Activated CD4-positive, alpha-beta T cell treated with anti-CD3 and anti-CD28 coated beads for 36 hours (primary cell): ENCODE measurements around the gene ZNF823. TPM values are rescaled to one million over a fixed set of nuclear protein-coding genes. Genes with fewer than 3 reads are reported as not detected.

Experiments
- ATAC-seq: fragments of 200-7000 bp; cut with Tn5 transposase; one replicate; pipeline ENCODE4 v1.10.0; 2021; ENCODE audit warnings: mild to moderate bottlenecking, moderate library complexity
- CTCF ChIA-PET: fragments of 350-600 bp; sonication (Branson Sonifier 250); formaldehyde crosslinking; loops from one replicate; lab custom pipeline; 2021; ENCODE audit warnings: antibody characterized with exemption; lab: Charles Lee
- POLR2A ChIA-PET: fragments of 350-600 bp; sonication (Branson Sonifier 250); formaldehyde crosslinking; loops from one replicate; lab custom pipeline; 2021; ENCODE audit warnings: antibody characterized with exemption, inconsistent platforms; lab: Charles Lee
- DNase-seq: peaks from one replicate; pipeline ENCODE4 v3.0.0-alpha.2; 2020
- H3K27ac Mint-ChIP-seq: one replicate; pipeline ENCODE4 v1.8.0; 2021; ENCODE audit warnings: mixed read lengths
- H3K27me3 Mint-ChIP-seq: one replicate; pipeline ENCODE4 v1.8.0; 2021; ENCODE audit warnings: mixed read lengths
- H3K36me3 Mint-ChIP-seq: one replicate; pipeline ENCODE4 v1.8.0; 2021; ENCODE audit warnings: low read depth, mixed read lengths
- H3K4me1 Mint-ChIP-seq: one replicate; pipeline ENCODE4 v1.8.0; 2021; ENCODE audit warnings: mixed read lengths
- H3K4me3 Mint-ChIP-seq: one replicate; pipeline ENCODE4 v1.8.0; 2021; ENCODE audit warnings: mild to moderate bottlenecking, moderate library complexity, mixed read lengths
- H3K9me3 Mint-ChIP-seq: one replicate; pipeline ENCODE4 v1.8.0; 2021; ENCODE audit warnings: low read depth, mixed read lengths
- intact Hi-C, 2 experiments: fragments of 100-400 bp; cut with DNase I in 1 of 2; cut with micrococcal nuclease in 1 of 2; formaldehyde crosslinking; loops; one replicate each; pipeline versions ENCODE4 v1.14.2 to v1.15.1; 2022 to 2024; cut with DNase I, micrococcal nuclease
- total RNA-seq, 2 experiments: library from RNA; stranded (reverse); gene quantifications; one replicate each; pipeline ENCODE4 v1.2.3, GENCODE V29; 2021

ZNF823 gene
- total RNA-seq, 2 experiments from 2014 or later, result 2.9 to 3.0 TPM

DNA sequence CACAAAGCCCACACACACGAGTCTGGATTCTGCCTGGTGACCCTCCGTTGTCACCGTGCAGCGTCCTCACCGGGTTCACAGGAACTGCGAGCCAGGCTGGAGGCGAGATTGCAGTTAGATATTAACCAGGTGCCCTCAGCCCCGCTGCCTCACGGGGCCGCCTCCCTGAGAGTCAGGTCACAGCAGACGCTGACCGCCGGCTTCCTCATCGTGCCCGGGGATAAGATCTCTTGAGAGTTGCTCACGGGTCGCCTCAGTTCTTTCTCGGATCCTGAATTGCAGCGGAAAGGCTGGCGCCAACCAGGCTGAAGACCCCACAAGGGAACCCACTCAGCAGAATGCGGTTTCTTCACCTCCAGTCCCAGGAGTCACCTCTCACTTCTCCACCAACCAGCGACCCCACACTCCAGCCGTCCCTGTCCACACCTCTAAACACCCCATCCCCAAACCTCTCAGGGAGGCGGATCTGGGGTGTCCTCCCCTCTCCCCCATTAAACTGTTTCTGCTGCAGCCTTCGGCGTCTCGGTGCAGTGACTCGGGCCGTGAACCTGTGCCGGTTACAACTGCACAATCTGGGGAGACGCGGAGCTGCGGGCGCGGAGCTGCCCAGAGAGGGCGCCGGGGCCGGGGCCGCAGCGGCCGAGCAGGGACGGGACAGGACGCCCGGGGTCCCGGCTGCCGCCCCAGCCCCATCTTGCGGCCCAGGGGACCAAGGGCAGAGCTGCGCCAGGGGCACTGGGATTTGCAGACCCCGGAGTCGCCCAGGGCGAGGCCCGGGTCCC lies 591 bp downstream of the ZNF823 start:
- H3K27ac Mint-ChIP-seq, result peak overlapping the region; percentile 13
- intact Hi-C loops, result loop anchor here (1.0 to 5.0 kb wide), 5 partner anchors 43 to 301 kb away; partner anchors contain the start of genes ELOF1 (in 1 of the 2), ODAD3 (in 1 of the 2), PRKCSH (in 1 of the 2) and ZNF440 (in 1 of the 2)
- ChIA-PET POLR2A (interaction anchor here (0.5 kb wide), 1 partner anchor 585 kb away, joined by 8 read pairs; no protein-coding TSS in a partner anchor), CTCF (no interaction called here)
- H3K36me3 Mint-ChIP-seq, result peaks cover 2% of the 10 kb centered on the region
- peaks cover 16% of the 10 kb centered on the region for H3K4me1 Mint-ChIP-seq
- peak overlapping the region; percentile 99 for H3K4me3 Mint-ChIP-seq
- ATAC-seq, result peak; percentile 40
- H3K27me3 Mint-ChIP-seq, result no peaks in the 10 kb centered on the region
- H3K9me3 Mint-ChIP-seq, result no peaks in the 10 kb centered on the region
- peak; percentile 54 for DNase-seq

DNA sequence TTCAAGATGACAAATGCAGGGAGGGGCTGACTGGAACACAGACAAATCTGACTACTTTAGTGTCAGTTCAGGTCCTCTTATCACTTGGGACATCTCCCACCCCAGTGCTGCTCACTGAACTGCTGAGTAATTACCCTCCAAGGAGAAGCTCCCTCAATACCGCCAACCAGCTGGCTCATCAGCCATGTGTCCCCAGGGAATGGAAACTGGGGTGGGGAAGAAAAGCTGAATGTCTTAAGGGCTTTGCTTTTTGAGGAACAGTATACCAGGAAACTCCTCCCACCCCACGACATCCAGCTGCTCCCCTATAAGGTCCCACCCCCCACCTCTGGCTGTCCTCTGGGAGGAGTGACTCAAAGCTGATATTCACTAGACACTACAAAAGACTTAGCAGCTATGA lies 2.0 kb downstream of the ZNF823 start:
- no peak for ATAC-seq
- H3K9me3 Mint-ChIP-seq, result no peaks in the 10 kb centered on the region
- intact Hi-C loops, result loop anchor here in 1 of 2 experiments (5.0 kb wide), 1 partner anchor 299 kb away; the partner anchor contains the start of genes ODAD3 and PRKCSH
- H3K27ac Mint-ChIP-seq, result no peak overlapping the region
- ChIA-PET CTCF (no interaction called here), POLR2A (no interaction called here)
- H3K27me3 Mint-ChIP-seq, result no peaks in the 10 kb centered on the region
- peaks cover 5% of the 10 kb centered on the region for H3K36me3 Mint-ChIP-seq
- H3K4me1 Mint-ChIP-seq, result peaks cover 16% of the 10 kb centered on the region
- peak overlapping the region; percentile 99 for H3K4me3 Mint-ChIP-seq
- DNase-seq, result peak; percentile 18

DNA sequence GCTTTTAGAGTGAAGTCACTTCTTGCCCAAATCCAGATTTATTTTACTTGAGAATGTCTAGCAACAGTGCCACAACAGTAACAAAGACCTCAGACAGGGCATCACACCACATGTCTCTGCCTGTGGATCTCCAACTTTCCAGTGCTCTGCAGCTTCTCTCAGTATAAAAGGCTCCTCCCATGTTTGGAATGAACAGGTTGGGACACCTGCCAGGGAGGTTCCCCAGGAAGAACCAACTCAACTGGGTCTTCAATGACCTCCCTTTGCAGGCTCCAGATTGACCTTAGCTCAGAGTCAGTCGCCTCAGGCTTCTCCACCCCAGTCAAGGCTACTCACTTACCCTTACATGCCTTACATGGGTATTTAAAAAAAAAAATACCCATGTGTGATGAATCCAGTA lies 3.4 kb downstream of the ZNF823 start:
- peaks cover 16% of the 10 kb centered on the region for H3K4me1 Mint-ChIP-seq
- H3K27ac Mint-ChIP-seq, result no peak overlapping the region
- peaks cover 12% of the 10 kb centered on the region for H3K36me3 Mint-ChIP-seq
- ATAC-seq (no peak), DNase-seq (no peak)
- H3K4me3 Mint-ChIP-seq, result no peak overlapping the region
- H3K9me3 Mint-ChIP-seq, result no peaks in the 10 kb centered on the region
- H3K27me3 Mint-ChIP-seq, result no peaks in the 10 kb centered on the region
- intact Hi-C loops, result loop anchor here in 1 of 2 experiments (5.0 kb wide), 1 partner anchor 298 kb away; the partner anchor contains the start of genes ODAD3 and PRKCSH
- POLR2A ChIA-PET, result no interaction called here
- CTCF ChIA-PET, result interaction anchor here (1.0 kb wide), 1 partner anchor 36 kb away, joined by 6 read pairs; no protein-coding TSS in a partner anchor

- POLR2A ChIA-PET, result no interaction called here
- H3K36me3 Mint-ChIP-seq, result peaks cover 42% of the 10 kb centered on the region
- CTCF ChIA-PET, result no interaction called here
- no peak overlapping the region for H3K27ac Mint-ChIP-seq
- intact Hi-C loops, result no loop called here
- ATAC-seq (no peak), DNase-seq (no peak)
- H3K9me3 Mint-ChIP-seq, result peaks cover 10% of the 10 kb centered on the region
- H3K27me3 Mint-ChIP-seq, result no peaks in the 10 kb centered on the region
- no peaks in the 10 kb centered on the region for H3K4me1 Mint-ChIP-seq
- no peak overlapping the region for H3K4me3 Mint-ChIP-seq
Measured at GRCh38 chr19:11729586-11729985, 9.2 kb downstream of the ZNF823 start.

- ATAC-seq (no peak), DNase-seq (no peak)
- Mint-ChIP-seq H3K27ac (no peak overlapping the region), H3K9me3 (peaks cover 41% of the 10 kb centered on the region), H3K36me3 (peaks cover 63% of the 10 kb centered on the region), H3K4me1 (no peaks in the 10 kb centered on the region), H3K27me3 (no peaks in the 10 kb centered on the region), H3K4me3 (no peak overlapping the region)
- intact Hi-C loops, result no loop called here
- ChIA-PET CTCF (no interaction called here), POLR2A (no interaction called here)
Measured at GRCh38 chr19:11722414-11722813, 16.3 kb downstream of the ZNF823 start.

DNA sequence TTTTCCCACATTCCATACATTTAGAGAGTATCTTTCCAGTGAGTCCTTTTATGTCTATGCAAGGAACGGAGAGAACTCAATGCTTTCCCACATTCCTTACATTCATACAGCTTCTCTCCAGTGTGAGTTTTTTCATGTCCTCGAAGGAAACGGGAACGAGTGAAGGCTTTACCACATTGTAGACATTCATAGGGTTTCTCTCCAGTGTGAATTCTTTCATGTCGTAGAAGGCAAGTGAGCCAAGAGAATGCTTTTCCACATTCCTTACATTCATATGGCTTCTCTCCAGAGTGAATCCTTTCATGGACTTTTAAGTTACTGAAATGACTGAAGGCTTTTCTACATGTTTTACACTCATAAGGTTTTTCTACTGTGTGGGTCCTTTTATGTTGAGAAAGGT lies 17.1 kb downstream of the ZNF823 start:
- CTCF ChIA-PET, result no interaction called here
- Mint-ChIP-seq H3K27me3 (no peaks in the 10 kb centered on the region), H3K4me3 (no peak overlapping the region), H3K4me1 (no peaks in the 10 kb centered on the region), H3K27ac (no peak overlapping the region), H3K9me3 (peaks cover 43% of the 10 kb centered on the region), H3K36me3 (peaks cover 58% of the 10 kb centered on the region)
- POLR2A ChIA-PET, result no interaction called here
- intact Hi-C loops, result no loop called here
- DNase-seq, result no peak
- ATAC-seq, result no peak

DNA sequence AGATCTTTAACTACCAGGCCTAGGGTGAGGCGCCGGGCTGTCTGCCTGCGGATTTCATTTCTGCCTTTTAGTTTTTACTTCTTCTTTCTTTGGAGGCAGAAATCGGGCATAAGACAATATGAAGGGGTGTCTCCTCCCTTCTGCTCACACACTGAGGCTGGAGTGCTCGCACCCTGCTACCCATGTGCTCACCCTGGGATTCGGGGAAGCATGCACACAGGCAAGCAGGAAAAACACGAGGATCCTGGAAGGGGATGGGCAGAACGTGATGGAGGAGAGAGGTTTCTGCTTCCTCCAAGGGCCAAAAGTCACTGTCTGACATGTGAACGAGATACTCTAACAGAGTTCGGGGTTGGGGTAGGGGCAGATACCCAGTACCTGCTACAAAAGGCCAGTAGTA lies 28.4 kb downstream of the ZNF823 start:
- H3K36me3 Mint-ChIP-seq, result no peaks in the 10 kb centered on the region
- peaks cover 7% of the 10 kb centered on the region for H3K9me3 Mint-ChIP-seq
- H3K4me1 Mint-ChIP-seq, result peaks cover 7% of the 10 kb centered on the region
- ATAC-seq (no peak), DNase-seq (no peak)
- ChIA-PET CTCF (interaction anchor here (0.8 kb wide), 1 partner anchor 10 kb away, joined by 4 read pairs; no protein-coding TSS in a partner anchor), POLR2A (no interaction called here)
- no peak overlapping the region for H3K4me3 Mint-ChIP-seq
- peaks cover 5% of the 10 kb centered on the region for H3K27me3 Mint-ChIP-seq
- H3K27ac Mint-ChIP-seq, result no peak overlapping the region
- intact Hi-C loops, result no loop called here

- intact Hi-C loops, result no loop called here
- Mint-ChIP-seq H3K36me3 (no peaks in the 10 kb centered on the region), H3K4me1 (peaks cover 7% of the 10 kb centered on the region), H3K27me3 (peaks cover 5% of the 10 kb centered on the region), H3K4me3 (no peak overlapping the region), H3K9me3 (no peaks in the 10 kb centered on the region), H3K27ac (no peak overlapping the region)
- ATAC-seq (peak; percentile 81), DNase-seq (no peak)
- CTCF ChIA-PET, result interaction anchor here (1.3 kb wide), 1 partner anchor 9 kb away, joined by 9 read pairs; no protein-coding TSS in a partner anchor
- POLR2A ChIA-PET, result interaction anchor here (0.6 kb wide), 1 partner anchor 15 kb away, joined by 5 read pairs; no protein-coding TSS in a partner anchor
Measured at GRCh38 chr19:11708457-11708856, 30.3 kb downstream of the ZNF823 start.

DNA sequence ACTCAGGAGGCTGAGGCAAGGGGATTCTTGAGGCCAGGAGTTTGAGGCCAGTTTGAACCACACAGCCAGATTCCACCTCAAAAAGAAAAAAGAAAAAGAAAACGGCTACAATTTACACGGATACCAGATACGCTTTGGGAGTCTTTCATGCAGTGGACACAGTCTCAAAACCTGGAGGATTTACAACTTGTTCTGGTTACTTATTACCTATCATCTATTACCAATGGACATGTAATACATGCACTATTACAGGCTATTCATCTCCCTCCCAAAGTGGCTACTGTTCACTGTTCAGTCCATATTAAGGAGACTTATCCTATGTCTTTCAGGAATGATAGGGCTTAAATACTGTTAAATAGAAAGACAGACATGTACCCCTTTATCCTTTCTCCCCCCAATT lies 33.3 kb downstream of the ZNF823 start:
- ATAC-seq, result no peak
- Mint-ChIP-seq H3K9me3 (no peaks in the 10 kb centered on the region), H3K4me1 (peaks cover 7% of the 10 kb centered on the region), H3K27ac (no peak overlapping the region), H3K4me3 (no peak overlapping the region), H3K27me3 (peaks cover 5% of the 10 kb centered on the region), H3K36me3 (no peaks in the 10 kb centered on the region)
- intact Hi-C loops, result no loop called here
- ChIA-PET POLR2A (interaction anchor here (0.7 kb wide), 1 partner anchor 29 kb away, joined by 3 read pairs; no protein-coding TSS in a partner anchor), CTCF (no interaction called here)
- DNase-seq, result no peak

GRCh38 chr19:11704626-11705025 lies 34.1 kb downstream of the ZNF823 start:
- Mint-ChIP-seq H3K27ac (no peak overlapping the region), H3K9me3 (no peaks in the 10 kb centered on the region), H3K4me3 (no peak overlapping the region), H3K27me3 (peaks cover 10% of the 10 kb centered on the region), H3K36me3 (no peaks in the 10 kb centered on the region), H3K4me1 (peaks cover 7% of the 10 kb centered on the region)
- intact Hi-C loops, result no loop called here
- ATAC-seq, result no peak
- POLR2A ChIA-PET, result no interaction called here
- CTCF ChIA-PET, result no interaction called here
- no peak for DNase-seq

DNA sequence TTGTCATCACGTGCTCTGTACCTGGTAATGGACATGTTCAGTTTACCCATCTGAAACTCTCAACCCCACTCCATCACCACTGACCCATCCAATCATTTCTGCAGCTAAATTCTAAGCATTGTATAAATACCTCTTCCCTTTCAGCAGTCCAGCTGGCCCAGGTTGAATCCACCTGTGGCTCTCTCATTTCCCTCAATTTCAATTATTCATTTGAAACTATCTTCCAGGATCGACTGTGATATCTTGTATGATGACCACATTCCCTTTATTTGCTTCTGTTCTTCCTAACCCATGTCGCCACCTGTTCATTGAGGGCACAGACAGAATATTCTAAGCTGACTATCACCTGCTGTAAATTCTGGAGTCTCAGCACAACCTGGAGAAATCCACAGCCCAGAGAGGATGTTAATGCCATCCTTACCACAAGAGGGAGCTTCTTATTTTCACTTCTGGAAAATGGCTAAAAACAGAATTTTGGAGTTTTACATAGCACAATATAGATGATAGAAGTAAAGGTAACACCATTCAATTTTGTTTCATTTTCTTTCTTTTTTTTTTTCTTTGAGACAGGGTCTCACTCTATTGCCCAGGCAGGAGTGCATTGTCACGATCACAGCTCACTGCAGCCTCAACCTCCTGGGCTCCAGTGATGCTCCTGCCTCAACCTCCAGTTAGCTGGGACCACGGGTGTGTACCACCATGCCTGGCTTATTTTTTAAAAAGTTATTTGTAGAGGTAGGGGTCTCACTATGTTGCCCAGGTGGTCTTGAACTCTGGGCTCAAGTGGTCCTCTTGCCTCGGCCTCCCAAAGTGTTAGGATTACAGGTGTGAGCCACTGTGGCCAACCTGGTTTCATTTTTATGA lies 38.6 kb downstream of the ZNF823 start:
- H3K4me1 Mint-ChIP-seq, result no peaks in the 10 kb centered on the region
- no peaks in the 10 kb centered on the region for H3K36me3 Mint-ChIP-seq
- CTCF ChIA-PET, result interaction anchor here (0.5 to 1.7 kb wide), 14 partner anchors 8 to 1054 kb away, joined by 3 to 9 read pairs (median 3); no protein-coding TSS in a partner anchor
- peaks cover 12% of the 10 kb centered on the region for H3K27me3 Mint-ChIP-seq
- H3K9me3 Mint-ChIP-seq, result no peaks in the 10 kb centered on the region
- ATAC-seq, result no peak
- intact Hi-C loops, result no loop called here
- no peak for DNase-seq
- H3K4me3 Mint-ChIP-seq, result no peak overlapping the region
- POLR2A ChIA-PET, result no interaction called here
- no peak overlapping the region for H3K27ac Mint-ChIP-seq
